ENCODE results near the gene SNN. TPM values are rescaled to one million over a fixed set of nuclear protein-coding genes. Genes with fewer than 3 reads are reported as not detected.
A peak's percentile ranks its signal among the peaks of the same experiment; 100 is the strongest.

The SNN gene
- total RNA-seq, 4 donors from 2014 or later = 22.5 to 94.5 (median 78.1) TPM

DNA sequence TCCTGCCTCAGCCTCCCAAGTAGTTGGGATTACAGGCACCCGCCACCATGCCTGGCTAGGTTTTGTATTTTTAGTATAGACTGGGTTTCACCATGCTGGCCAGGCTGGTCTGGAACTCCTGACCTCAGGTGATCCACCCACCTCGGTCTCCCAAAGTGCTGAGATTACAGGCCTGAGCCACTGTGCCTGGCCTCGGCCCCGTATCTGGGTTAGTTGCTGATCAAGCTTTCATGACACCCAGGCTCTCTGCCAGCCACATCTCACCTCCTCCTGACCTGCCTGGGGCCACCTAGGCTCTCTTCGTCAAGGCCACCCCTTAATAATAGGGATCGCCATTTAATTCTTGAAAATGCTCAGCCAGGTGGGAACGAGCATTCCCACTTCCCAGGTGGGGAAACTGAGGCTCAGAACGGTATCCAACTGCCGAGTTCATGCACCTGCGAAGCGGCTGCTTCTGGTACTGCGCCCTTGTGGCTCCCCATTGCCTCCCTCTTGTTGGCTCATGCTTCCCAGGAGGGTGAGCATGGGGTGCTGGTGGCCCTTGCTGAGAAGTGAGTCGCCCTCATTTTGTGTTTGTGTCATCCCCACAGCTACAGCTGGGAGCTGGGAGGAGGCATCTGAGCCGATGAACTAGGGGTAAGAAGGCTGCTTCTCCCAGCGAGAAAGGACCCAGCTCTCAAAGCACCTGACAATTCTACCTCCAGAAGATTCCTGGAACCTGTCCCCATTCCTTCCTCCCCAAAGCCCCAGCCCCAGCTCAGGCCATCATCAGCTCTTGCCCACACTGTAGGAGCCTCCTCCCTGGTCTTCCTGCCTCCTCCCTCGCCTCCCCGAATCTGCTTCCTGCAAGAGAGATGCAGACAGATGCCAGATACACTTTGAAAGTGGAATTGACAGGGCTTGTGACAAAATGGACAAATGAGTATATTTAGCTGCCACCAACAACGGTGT, 17.3 kb upstream of the SNN start:
- H3K4me1 ChIP-seq = peaks cover 6 to 7% of the 10 kb centered on the region in 2 donors
- H3K27ac ChIP-seq = peak overlapping the region in 1 of 4 donors; percentile 27
- H3K9me3 ChIP-seq = no peaks in the 10 kb centered on the region
- no peak overlapping the region for H3K4me3 ChIP-seq
- H3K36me3 ChIP-seq = no peaks in the 10 kb centered on the region
- TF ChIP-seq, protein P1, sequence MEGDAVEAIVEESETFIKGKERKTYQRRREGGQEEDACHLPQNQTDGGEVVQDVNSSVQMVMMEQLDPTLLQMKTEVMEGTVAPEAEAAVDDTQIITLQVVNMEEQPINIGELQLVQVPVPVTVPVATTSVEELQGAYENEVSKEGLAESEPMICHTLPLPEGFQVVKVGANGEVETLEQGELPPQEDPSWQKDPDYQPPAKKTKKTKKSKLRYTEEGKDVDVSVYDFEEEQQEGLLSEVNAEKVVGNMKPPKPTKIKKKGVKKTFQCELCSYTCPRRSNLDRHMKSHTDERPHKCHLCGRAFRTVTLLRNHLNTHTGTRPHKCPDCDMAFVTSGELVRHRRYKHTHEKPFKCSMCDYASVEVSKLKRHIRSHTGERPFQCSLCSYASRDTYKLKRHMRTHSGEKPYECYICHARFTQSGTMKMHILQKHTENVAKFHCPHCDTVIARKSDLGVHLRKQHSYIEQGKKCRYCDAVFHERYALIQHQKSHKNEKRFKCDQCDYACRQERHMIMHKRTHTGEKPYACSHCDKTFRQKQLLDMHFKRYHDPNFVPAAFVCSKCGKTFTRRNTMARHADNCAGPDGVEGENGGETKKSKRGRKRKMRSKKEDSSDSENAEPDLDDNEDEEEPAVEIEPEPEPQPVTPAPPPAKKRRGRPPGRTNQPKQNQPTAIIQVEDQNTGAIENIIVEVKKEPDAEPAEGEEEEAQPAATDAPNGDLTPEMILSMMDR (IDR thresholded peaks at IDR 0.05 in 4 of 5, conservative IDR thresholded peaks at IDR 0.05 in 1 of 5) = no peak
- no peak for TF ChIP-seq POLR2A (IDR thresholded peaks at IDR 0.05)
- in situ Hi-C loops (cut with MboI; ENCODE audit: low sequenced_read_pairs in 4 of 4) = no loop called here
- ATAC-seq (no peak), DNase-seq (no peak)
- no peaks in the 10 kb centered on the region for H3K27me3 ChIP-seq
- intact Hi-C loops (cut with DNase I; ENCODE audit: low total_unique reads) = no loop called here

DNA sequence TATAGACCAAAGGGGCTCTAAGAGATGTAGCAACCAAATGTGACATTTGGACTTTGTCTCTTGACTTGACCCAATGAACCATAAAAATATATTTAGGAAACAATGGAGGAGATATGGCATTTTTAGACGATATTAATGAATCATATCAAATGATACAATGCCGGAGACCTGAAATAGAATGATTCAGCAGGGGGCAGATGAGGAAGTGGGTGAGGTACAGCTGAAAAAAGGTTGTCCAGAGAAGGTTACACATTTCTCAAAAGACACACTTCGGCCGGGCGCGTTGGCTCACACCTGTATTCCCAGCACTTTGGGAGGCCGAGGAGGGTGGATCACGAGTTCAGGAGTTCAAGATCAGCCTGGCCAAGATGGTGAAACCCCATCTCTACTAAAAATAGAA, 16.5 kb upstream of the SNN start:
- H3K36me3 ChIP-seq = no peaks in the 10 kb centered on the region
- H3K4me1 ChIP-seq = peaks cover 6 to 7% of the 10 kb centered on the region in 2 donors
- peak overlapping the region in 1 of 4 donors; percentile 27 for H3K27ac ChIP-seq
- TF ChIP-seq, protein P1 (IDR thresholded peaks at IDR 0.05 in 4 of 5, conservative IDR thresholded peaks at IDR 0.05 in 1 of 5) = no peak
- no peak for TF ChIP-seq POLR2A (IDR thresholded peaks at IDR 0.05)
- DNase-seq (no peak), ATAC-seq (no peak)
- in situ Hi-C loops (cut with MboI; ENCODE audit: low sequenced_read_pairs in 4 of 4) = no loop called here
- no peaks in the 10 kb centered on the region for H3K27me3 ChIP-seq
- no peak overlapping the region for H3K4me3 ChIP-seq
- no peaks in the 10 kb centered on the region for H3K9me3 ChIP-seq
- intact Hi-C loops (cut with DNase I; ENCODE audit: low total_unique reads) = no loop called here

DNA sequence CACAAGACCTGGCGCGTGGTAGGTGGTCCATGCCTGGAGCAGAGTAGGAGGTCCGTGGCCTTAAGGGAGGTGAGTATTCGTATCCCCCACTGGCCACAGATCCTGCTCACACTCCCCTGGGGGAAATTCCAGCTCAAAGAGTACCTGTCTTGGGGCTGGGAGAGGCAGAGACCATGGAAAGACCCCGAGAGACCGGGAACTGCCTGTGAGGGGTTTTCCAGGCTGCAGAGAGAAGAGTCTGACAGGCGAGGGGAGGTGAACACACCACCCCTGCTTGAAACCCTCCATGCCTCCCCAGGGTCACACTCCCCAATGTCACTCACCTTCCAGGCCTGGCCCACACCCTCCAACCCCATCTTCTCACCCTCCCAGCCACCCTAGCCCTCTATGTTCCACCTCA, 12.6 kb upstream of the SNN start:
- Histone ChIP-seq H3K27me3 (no peaks in the 10 kb centered on the region), H3K4me3 (no peak overlapping the region), H3K36me3 (no peaks in the 10 kb centered on the region), H3K27ac (peak overlapping the region in 1 of 4 donors; percentile 58), H3K4me1 (peaks cover 6 to 7% of the 10 kb centered on the region in 2 donors), H3K9me3 (no peaks in the 10 kb centered on the region)
- intact Hi-C loops (cut with DNase I; ENCODE audit: low total_unique reads) = no loop called here
- ATAC-seq = no peak
- no peak for DNase-seq
- no peak for TF ChIP-seq POLR2A (IDR thresholded peaks at IDR 0.05)
- TF ChIP-seq, protein P1 (IDR thresholded peaks at IDR 0.05 in 4 of 5, conservative IDR thresholded peaks at IDR 0.05 in 1 of 5) = no peak
- in situ Hi-C loops (cut with MboI; ENCODE audit: low sequenced_read_pairs in 4 of 4) = no loop called here

DNA sequence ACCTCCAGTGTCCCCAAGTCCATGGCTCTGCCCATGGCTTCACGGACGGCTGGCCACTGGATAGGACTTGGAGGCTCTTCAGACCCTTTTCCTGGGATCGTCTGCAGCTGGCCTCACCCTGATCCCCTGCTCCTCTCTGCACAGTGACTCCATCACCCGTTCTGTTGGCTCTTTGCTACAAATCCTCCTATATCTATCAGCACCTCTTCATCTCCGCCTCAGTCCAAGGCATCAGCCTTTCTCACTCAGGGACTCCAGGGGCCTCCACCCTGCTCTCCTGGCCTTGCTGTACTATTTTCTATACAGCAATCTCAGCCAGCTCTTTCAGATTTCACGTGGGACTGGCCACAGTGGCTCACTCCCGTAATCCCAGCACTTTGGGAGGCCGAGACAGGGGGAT, 10.7 kb upstream of the SNN start:
- in situ Hi-C loops (cut with MboI; ENCODE audit: low sequenced_read_pairs in 4 of 4) (no loop called here), intact Hi-C loops (cut with DNase I; ENCODE audit: low total_unique reads) (no loop called here)
- TF ChIP-seq POLR2A (IDR thresholded peaks at IDR 0.05) = no peak
- TF ChIP-seq, protein P1 (IDR thresholded peaks at IDR 0.05 in 4 of 5, conservative IDR thresholded peaks at IDR 0.05 in 1 of 5) = no peak

More for the DNA sequence above, 10.7 kb upstream of the SNN start:
- no peaks in the 10 kb centered on the region for H3K9me3 ChIP-seq
- no peak overlapping the region for H3K4me3 ChIP-seq
- no peak overlapping the region for H3K27ac ChIP-seq
- H3K36me3 ChIP-seq = no peaks in the 10 kb centered on the region
- no peak for DNase-seq
- no peaks in the 10 kb centered on the region for H3K27me3 ChIP-seq
- ATAC-seq = no peak
- H3K4me1 ChIP-seq = peaks cover 6 to 7% of the 10 kb centered on the region in 2 donors
